Activated T-cell treated with anti-CD3 and anti-CD28 coated beads for 4 hours (primary cell): ENCODE data around the gene ANK3.

Experiments
- DNase-seq: peaks from one replicate; pipeline ENCODE4 v3.0.0-alpha.2; 2020

Gene ANK3

GRCh38 chr10:60389413-60390025 is at the start of gene ANK3:
Gene ANK3, minus strand, starts transcription at chr10:60389875. Its CDS starts 337 bp downstream, at chr10:60389538.
- DNase-seq = no peak

GRCh38 chr10:60434418-60435046 is 44.9 kb upstream of the ANK3 start:
- DNase-seq = no peak

- no peak for DNase-seq
These were observed 44.0 kb upstream of the ANK3 start for GRCh38 chr10:60433684-60434083.

- no peak for DNase-seq
These were observed 41.3 kb upstream of the ANK3 start for GRCh38 chr10:60430836-60431597.

GRCh38 chr10:60430017-60430416 is 40.3 kb upstream of the ANK3 start:
- no peak for DNase-seq

GRCh38 chr10:60429084-60429849 is 39.6 kb upstream of the ANK3 start:
- no peak for DNase-seq

GRCh38 chr10:60428387-60428737 is 38.7 kb upstream of the ANK3 start:
- DNase-seq = no peak

- no peak for DNase-seq
These were observed 38.2 kb upstream of the ANK3 start for GRCh38 chr10:60427709-60428386.

GRCh38 chr10:60427148-60427547 is 37.5 kb upstream of the ANK3 start:
- no peak for DNase-seq

- no peak for DNase-seq
These were observed 36.8 kb upstream of the ANK3 start for GRCh38 chr10:60426425-60426824.

GRCh38 chr10:60425392-60426110 is 35.9 kb upstream of the ANK3 start:
- no peak for DNase-seq

GRCh38 chr10:60424971-60425370 is 35.3 kb upstream of the ANK3 start:
- DNase-seq = no peak

- no peak for DNase-seq
These were observed 34.2 kb upstream of the ANK3 start for GRCh38 chr10:60423920-60424319.

GRCh38 chr10:60422809-60423208 is 33.1 kb upstream of the ANK3 start:
- no peak for DNase-seq

- DNase-seq = no peak
These were observed 31.6 kb upstream of the ANK3 start for GRCh38 chr10:60420991-60421894.

GRCh38 chr10:60419249-60419648 is 29.6 kb upstream of the ANK3 start:
- no peak for DNase-seq

GRCh38 chr10:60417901-60418300 is 28.2 kb upstream of the ANK3 start:
- no peak for DNase-seq

GRCh38 chr10:60417024-60417423 is 27.3 kb upstream of the ANK3 start:
- DNase-seq = no peak

GRCh38 chr10:60414877-60415585 is 25.4 kb upstream of the ANK3 start:
- DNase-seq = no peak

GRCh38 chr10:60414111-60414510 is 24.4 kb upstream of the ANK3 start:
- DNase-seq = no peak
